ENCODE results near the gene OPCML. TPM values are rescaled to one million over a fixed set of nuclear protein-coding genes. Genes with fewer than 3 reads are reported as not detected.

The OPCML gene
- total RNA-seq, 1 experiment from 2014 or later, result 0.13 TPM

GRCh38 chr11:132878111-132878510 lies 654.2 kb downstream of the OPCML start:
- H3K27ac ChIP-seq (ENCODE audit: low read depth, low read length, poor library complexity, severe bottlenecking), result no peak overlapping the region
- no peaks in the 10 kb centered on the region for H3K4me1 ChIP-seq (ENCODE audit: insufficient read depth, low read length, poor library complexity, severe bottlenecking)
- no peak overlapping the region for H3K4me3 ChIP-seq (ENCODE audit: low read depth, low read length, poor library complexity, severe bottlenecking)
- H3K36me3 ChIP-seq (ENCODE audit: insufficient read depth, low read length, poor library complexity, severe bottlenecking), result no peaks in the 10 kb centered on the region
- peaks cover 9% of the 10 kb centered on the region for H3K9me3 ChIP-seq (ENCODE audit: low read depth, low read length, poor library complexity, severe bottlenecking)
- H3K27me3 ChIP-seq (replicated peaks; ENCODE audit: insufficient read depth, low read depth, low read length, poor library complexity), result peaks cover 57% of the 10 kb centered on the region
- BruUV-seq (replicated peaks), result no TSS peak
- CTCF ChIA-PET, result no interaction called here
- POLR2A ChIA-PET (ENCODE audit: low non-redundant PET), result no interaction called here
- no peak for DNase-seq (ENCODE audit: low spot score)
- TF ChIP-seq EZH2 (IDR thresholded peaks at IDR 0.05; ENCODE audit: borderline replicate concordance, low read depth, low read length, poor library complexity, severe bottlenecking), result no peak
- TF ChIP-seq, protein P1, sequence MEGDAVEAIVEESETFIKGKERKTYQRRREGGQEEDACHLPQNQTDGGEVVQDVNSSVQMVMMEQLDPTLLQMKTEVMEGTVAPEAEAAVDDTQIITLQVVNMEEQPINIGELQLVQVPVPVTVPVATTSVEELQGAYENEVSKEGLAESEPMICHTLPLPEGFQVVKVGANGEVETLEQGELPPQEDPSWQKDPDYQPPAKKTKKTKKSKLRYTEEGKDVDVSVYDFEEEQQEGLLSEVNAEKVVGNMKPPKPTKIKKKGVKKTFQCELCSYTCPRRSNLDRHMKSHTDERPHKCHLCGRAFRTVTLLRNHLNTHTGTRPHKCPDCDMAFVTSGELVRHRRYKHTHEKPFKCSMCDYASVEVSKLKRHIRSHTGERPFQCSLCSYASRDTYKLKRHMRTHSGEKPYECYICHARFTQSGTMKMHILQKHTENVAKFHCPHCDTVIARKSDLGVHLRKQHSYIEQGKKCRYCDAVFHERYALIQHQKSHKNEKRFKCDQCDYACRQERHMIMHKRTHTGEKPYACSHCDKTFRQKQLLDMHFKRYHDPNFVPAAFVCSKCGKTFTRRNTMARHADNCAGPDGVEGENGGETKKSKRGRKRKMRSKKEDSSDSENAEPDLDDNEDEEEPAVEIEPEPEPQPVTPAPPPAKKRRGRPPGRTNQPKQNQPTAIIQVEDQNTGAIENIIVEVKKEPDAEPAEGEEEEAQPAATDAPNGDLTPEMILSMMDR (conservative IDR thresholded peaks at IDR 0.05; ENCODE audit: low read depth, low read length), result no peak
- intact Hi-C loops (cut with micrococcal nuclease; ENCODE audit: unreplicated experiment), result no loop called here

DNA sequence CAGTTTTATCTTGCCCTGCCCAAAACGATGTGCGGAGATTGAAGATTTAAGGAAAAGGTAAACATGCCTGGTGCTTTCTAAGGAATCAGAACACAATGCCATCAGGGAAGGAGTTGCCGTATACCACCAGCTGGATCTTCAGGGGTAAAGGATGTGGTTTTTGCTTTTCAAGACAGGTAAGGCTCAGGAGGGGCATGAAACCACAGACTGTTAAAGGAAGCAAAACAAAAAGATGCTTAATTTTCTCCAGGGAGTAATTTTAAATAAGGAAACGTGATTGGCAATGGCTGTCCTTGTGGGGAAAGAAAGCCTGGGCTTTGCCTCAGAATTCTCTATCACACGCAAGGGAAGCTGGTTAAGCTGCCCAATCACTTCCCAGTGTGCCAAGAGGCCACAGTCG lies 655.6 kb downstream of the OPCML start:
- Histone ChIP-seq H3K27me3 (replicated peaks; ENCODE audit: insufficient read depth, low read depth, low read length, poor library complexity) (peaks cover 44% of the 10 kb centered on the region), H3K36me3 (ENCODE audit: insufficient read depth, low read length, poor library complexity, severe bottlenecking) (no peaks in the 10 kb centered on the region), H3K9me3 (ENCODE audit: low read depth, low read length, poor library complexity, severe bottlenecking) (peaks cover 9% of the 10 kb centered on the region), H3K4me3 (ENCODE audit: low read depth, low read length, poor library complexity, severe bottlenecking) (no peak overlapping the region), H3K4me1 (ENCODE audit: insufficient read depth, low read length, poor library complexity, severe bottlenecking) (no peaks in the 10 kb centered on the region), H3K27ac (ENCODE audit: low read depth, low read length, poor library complexity, severe bottlenecking) (no peak overlapping the region)
- ChIA-PET POLR2A (ENCODE audit: low non-redundant PET) (no interaction called here), CTCF (no interaction called here)
- TF ChIP-seq, protein P1 (conservative IDR thresholded peaks at IDR 0.05; ENCODE audit: low read depth, low read length), result no peak
- no peak for TF ChIP-seq EZH2 (IDR thresholded peaks at IDR 0.05; ENCODE audit: borderline replicate concordance, low read depth, low read length, poor library complexity, severe bottlenecking)
- intact Hi-C loops (cut with micrococcal nuclease; ENCODE audit: unreplicated experiment), result no loop called here
- BruUV-seq (replicated peaks), result no TSS peak
- DNase-seq (ENCODE audit: low spot score), result no peak

DNA sequence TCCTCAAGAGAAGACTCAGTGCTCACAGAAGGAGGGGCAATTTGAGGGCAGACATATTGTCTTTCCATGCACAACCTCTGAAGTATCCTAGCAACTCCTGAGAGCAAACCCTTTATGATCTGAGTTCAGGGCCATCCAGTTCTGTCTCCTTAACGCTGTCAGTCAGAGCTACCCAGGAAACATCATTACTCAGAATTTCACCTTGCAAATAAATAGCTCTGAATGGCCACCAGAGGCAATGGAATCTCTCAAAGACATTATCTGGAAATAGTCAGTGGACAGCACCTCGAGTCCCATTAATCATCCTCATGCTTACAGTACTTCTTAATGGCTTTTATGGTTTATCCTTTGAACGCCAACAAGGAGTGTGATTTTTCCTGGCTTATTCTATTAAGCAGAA lies 656.1 kb downstream of the OPCML start:
- intact Hi-C loops (cut with micrococcal nuclease; ENCODE audit: unreplicated experiment), result no loop called here
- peaks cover 40% of the 10 kb centered on the region for H3K27me3 ChIP-seq (replicated peaks; ENCODE audit: insufficient read depth, low read depth, low read length, poor library complexity)
- H3K27ac ChIP-seq (ENCODE audit: low read depth, low read length, poor library complexity, severe bottlenecking), result no peak overlapping the region
- POLR2A ChIA-PET (ENCODE audit: low non-redundant PET), result no interaction called here
- H3K4me3 ChIP-seq (ENCODE audit: low read depth, low read length, poor library complexity, severe bottlenecking), result no peak overlapping the region
- BruUV-seq (replicated peaks), result no TSS peak
- CTCF ChIA-PET, result no interaction called here
- DNase-seq (ENCODE audit: low spot score), result no peak
- H3K36me3 ChIP-seq (ENCODE audit: insufficient read depth, low read length, poor library complexity, severe bottlenecking), result no peaks in the 10 kb centered on the region
- H3K9me3 ChIP-seq (ENCODE audit: low read depth, low read length, poor library complexity, severe bottlenecking), result peaks cover 9% of the 10 kb centered on the region
- no peaks in the 10 kb centered on the region for H3K4me1 ChIP-seq (ENCODE audit: insufficient read depth, low read length, poor library complexity, severe bottlenecking)
- no peak for TF ChIP-seq EZH2 (IDR thresholded peaks at IDR 0.05; ENCODE audit: borderline replicate concordance, low read depth, low read length, poor library complexity, severe bottlenecking)
- TF ChIP-seq, protein P1 (conservative IDR thresholded peaks at IDR 0.05; ENCODE audit: low read depth, low read length), result no peak

Measured in A673 (cell line).